Measurements from ENCODE around the gene CIDEB. TPM values are rescaled to one million over a fixed set of nuclear protein-coding genes. Genes with fewer than 3 reads are reported as not detected.

CIDEB gene
- total RNA-seq, 1 experiment from 2014 or later, result not detected

DNA sequence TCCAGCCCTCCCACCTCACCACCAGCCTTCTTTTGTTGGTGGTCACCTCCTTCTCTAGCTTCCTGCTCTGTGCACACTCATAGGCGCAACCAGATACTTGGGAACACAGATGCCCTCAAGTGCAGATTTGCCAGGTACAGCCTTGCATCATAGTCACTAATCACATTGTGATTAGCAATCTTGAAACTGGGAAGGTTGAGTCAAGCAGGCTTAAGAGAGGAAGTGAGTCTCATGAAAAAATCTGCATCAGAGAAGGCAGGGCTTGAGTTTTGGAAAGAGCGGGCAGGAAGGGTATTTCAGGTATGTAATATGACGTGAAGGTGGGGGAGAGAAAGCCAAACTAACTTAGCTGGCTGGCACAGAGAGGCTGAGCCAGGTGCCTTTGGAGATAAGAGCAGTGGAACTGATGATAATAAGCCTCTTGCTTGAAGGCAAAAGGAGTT is 33.7 kb downstream of the CIDEB start:
- H4K20me1 ChIP-seq (ENCODE audit: insufficient read depth), result no peaks in the 10 kb centered on the region
- H3K79me2 ChIP-seq (ENCODE audit: low read depth), result no peaks in the 10 kb centered on the region
- peak overlapping the region; percentile 75 for H3K27ac ChIP-seq
- ChIA-PET POLR2A (ENCODE audit: unreplicated experiment) (no interaction called here), CTCF (interaction anchor here (0.6 to 1.0 kb wide), 4 partner anchors 11 to 180 kb away, joined by 3 to 4 read pairs (median 4); partner anchors contain the start of genes PCK2, TGM1 and TINF2)
- H3K4me2 ChIP-seq, result peak overlapping the region; percentile 55
- no peaks in the 10 kb centered on the region for H3K36me3 ChIP-seq (ENCODE audit: low read depth)
- TF ChIP-seq, protein P1, sequence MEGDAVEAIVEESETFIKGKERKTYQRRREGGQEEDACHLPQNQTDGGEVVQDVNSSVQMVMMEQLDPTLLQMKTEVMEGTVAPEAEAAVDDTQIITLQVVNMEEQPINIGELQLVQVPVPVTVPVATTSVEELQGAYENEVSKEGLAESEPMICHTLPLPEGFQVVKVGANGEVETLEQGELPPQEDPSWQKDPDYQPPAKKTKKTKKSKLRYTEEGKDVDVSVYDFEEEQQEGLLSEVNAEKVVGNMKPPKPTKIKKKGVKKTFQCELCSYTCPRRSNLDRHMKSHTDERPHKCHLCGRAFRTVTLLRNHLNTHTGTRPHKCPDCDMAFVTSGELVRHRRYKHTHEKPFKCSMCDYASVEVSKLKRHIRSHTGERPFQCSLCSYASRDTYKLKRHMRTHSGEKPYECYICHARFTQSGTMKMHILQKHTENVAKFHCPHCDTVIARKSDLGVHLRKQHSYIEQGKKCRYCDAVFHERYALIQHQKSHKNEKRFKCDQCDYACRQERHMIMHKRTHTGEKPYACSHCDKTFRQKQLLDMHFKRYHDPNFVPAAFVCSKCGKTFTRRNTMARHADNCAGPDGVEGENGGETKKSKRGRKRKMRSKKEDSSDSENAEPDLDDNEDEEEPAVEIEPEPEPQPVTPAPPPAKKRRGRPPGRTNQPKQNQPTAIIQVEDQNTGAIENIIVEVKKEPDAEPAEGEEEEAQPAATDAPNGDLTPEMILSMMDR (conservative IDR thresholded peaks at IDR 0.05), result no peak
- no peak for TF ChIP-seq EZH2 (IDR thresholded peaks at IDR 0.05; ENCODE audit: low read depth)
- no peaks in the 10 kb centered on the region for H3K27me3 ChIP-seq (ENCODE audit: insufficient read depth, low read depth)
- no TSS peak for BruUV-seq (replicated peaks)
- intact Hi-C loops (cut with micrococcal nuclease; ENCODE audit: unreplicated experiment), result loop anchor here (2.0 kb wide), 1 partner anchor 31 kb away; the partner anchor contains the start of gene TINF2
- H3K4me3 ChIP-seq, result no peak overlapping the region
- no peaks in the 10 kb centered on the region for H3K9me3 ChIP-seq (ENCODE audit: insufficient read depth, low read depth)
- H3K4me1 ChIP-seq (replicated peaks; ENCODE audit: insufficient read depth), result peaks cover 24% of the 10 kb centered on the region
- peak; percentile 41 to 86 for DNase-seq
- H3K9me2 ChIP-seq (ENCODE audit: insufficient read depth), result no peaks in the 10 kb centered on the region
- peaks cover 25% of the 10 kb centered on the region for H3F3A ChIP-seq (ENCODE audit: insufficient read depth, low read depth)
- H2AFZ ChIP-seq, result no peak overlapping the region

- no peaks in the 10 kb centered on the region for H4K20me1 ChIP-seq (ENCODE audit: insufficient read depth)
- BruUV-seq (replicated peaks), result no TSS peak
- ChIA-PET POLR2A (ENCODE audit: unreplicated experiment) (no interaction called here), CTCF (interaction anchor here (0.8 to 1.0 kb wide), 2 partner anchors 10 to 31 kb away, joined by 3 to 4 read pairs; partner anchors contain the start of genes TGM1 and TINF2)
- no peak for DNase-seq
- peak overlapping the region; percentile 55 for H3K4me2 ChIP-seq
- TF ChIP-seq EZH2 (IDR thresholded peaks at IDR 0.05; ENCODE audit: low read depth), result no peak
- TF ChIP-seq, protein P1 (conservative IDR thresholded peaks at IDR 0.05), result no peak
- no peaks in the 10 kb centered on the region for H3K9me2 ChIP-seq (ENCODE audit: insufficient read depth)
- H3K27ac ChIP-seq, result peak overlapping the region; percentile 75
- no peaks in the 10 kb centered on the region for H3K36me3 ChIP-seq (ENCODE audit: low read depth)
- peaks cover 20% of the 10 kb centered on the region for H3K4me1 ChIP-seq (replicated peaks; ENCODE audit: insufficient read depth)
- H2AFZ ChIP-seq, result no peak overlapping the region
- intact Hi-C loops (cut with micrococcal nuclease; ENCODE audit: unreplicated experiment), result no loop called here
- no peaks in the 10 kb centered on the region for H3K27me3 ChIP-seq (ENCODE audit: insufficient read depth, low read depth)
- H3K9me3 ChIP-seq (ENCODE audit: insufficient read depth, low read depth), result no peaks in the 10 kb centered on the region
- no peaks in the 10 kb centered on the region for H3K79me2 ChIP-seq (ENCODE audit: low read depth)
- H3K4me3 ChIP-seq, result no peak overlapping the region
- peaks cover 19% of the 10 kb centered on the region for H3F3A ChIP-seq (ENCODE audit: insufficient read depth, low read depth)
Measured at GRCh38 chr14:24273422-24273998, 34.3 kb downstream of the CIDEB start.

DNA sequence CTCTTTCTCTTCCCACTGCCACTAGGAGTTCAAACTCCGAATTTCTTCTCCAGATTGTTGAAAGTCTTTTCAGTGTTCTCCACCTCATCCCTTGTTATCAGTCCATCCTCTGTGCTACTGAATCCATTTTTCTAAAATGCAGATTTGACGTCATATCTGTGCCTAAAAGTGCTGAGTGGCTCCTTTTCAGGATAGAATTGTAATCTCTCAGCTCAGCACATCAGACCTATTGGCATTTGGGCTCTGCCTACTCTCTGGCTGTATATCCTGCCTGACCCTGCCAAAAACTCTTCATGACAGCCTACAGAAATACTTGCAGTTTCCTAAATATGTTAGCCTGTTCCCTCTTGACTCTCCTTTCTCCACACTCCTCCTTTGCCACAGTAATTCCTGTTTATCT is 35.3 kb downstream of the CIDEB start:
- no TSS peak for BruUV-seq (replicated peaks)
- Histone ChIP-seq H3F3A (ENCODE audit: insufficient read depth, low read depth) (peaks cover 19% of the 10 kb centered on the region), H2AFZ (no peak overlapping the region), H3K4me1 (replicated peaks; ENCODE audit: insufficient read depth) (peaks cover 20% of the 10 kb centered on the region), H3K4me2 (0 out of 2 replicates have a peak overlapping the region, but pooled peaks have one; percentile 84), H3K9me2 (ENCODE audit: insufficient read depth) (no peaks in the 10 kb centered on the region), H3K9me3 (ENCODE audit: insufficient read depth, low read depth) (no peaks in the 10 kb centered on the region), H3K27ac (no peak overlapping the region), H3K27me3 (ENCODE audit: insufficient read depth, low read depth) (no peaks in the 10 kb centered on the region), H4K20me1 (ENCODE audit: insufficient read depth) (no peaks in the 10 kb centered on the region), H3K4me3 (peak overlapping the region; percentile 91; the same call in 1 of the 2 replicates), H3K79me2 (ENCODE audit: low read depth) (no peaks in the 10 kb centered on the region), H3K36me3 (ENCODE audit: low read depth) (no peaks in the 10 kb centered on the region)
- no peak for DNase-seq
- ChIA-PET POLR2A (ENCODE audit: unreplicated experiment) (no interaction called here), CTCF (no interaction called here)
- intact Hi-C loops (cut with micrococcal nuclease; ENCODE audit: unreplicated experiment), result no loop called here
- no peak for TF ChIP-seq EZH2 (IDR thresholded peaks at IDR 0.05; ENCODE audit: low read depth)
- TF ChIP-seq, protein P1 (conservative IDR thresholded peaks at IDR 0.05), result no peak

Measured in PC-9 (cell line).